Measurements from ENCODE around the gene BUB1. TPM values are rescaled to one million over a fixed set of nuclear protein-coding genes. Genes with fewer than 3 reads are reported as not detected.

BUB1 gene
- total and polyA plus RNA-seq, 9 of the 15 experiments (the other 6 are each of a cell fraction or from before 2014, with no cell fraction given), result 73.4 to 247 (median 118) TPM

DNA sequence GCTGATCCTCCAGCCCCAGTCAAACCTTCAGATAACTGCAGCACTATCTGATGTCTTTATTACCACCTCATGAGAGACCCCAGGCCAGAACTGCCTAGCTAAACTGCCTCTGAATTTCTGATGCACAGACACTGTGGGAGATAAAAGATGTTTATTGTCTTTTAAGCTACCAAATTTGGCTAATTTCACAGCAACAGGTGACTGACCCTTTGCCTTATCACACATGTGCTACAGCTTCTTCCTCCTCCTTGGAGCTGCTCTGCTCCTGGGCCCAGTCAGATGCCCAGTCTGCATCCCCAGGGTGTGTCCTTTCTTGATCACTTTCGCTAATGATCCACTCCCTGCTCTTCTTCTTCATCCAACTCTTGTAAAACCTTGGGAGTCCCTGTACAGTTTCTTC, 34.9 kb upstream of the BUB1 start (continued):
- TF ChIP-seq PYGO2 (tag; IDR thresholded peaks at IDR 0.05) (no peak), USF1 (CRISPR knock-in tag; IDR thresholded peaks at IDR 0.05) (no peak), FOXJ2 (tag; IDR thresholded peaks at IDR 0.05) (no peak)
- TF ChIP-seq, protein P1, sequence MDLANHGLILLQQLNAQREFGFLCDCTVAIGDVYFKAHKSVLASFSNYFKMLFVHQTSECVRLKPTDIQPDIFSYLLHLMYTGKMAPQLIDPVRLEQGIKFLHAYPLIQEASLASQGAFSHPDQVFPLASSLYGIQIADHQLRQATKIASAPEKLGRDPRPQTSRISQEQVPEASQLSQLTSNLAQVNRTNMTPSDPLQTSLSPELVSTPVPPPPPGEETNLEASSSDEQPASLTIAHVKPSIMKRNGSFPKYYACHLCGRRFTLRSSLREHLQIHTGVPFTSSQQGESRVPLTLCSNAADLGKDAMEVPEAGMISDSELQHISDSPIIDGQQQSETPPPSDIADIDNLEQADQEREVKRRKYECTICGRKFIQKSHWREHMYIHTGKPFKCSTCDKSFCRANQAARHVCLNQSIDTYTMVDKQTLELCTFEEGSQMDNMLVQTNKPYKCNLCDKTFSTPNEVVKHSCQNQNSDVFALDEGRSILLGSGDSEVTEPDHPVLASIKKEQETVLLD (IDR thresholded peaks at IDR 0.05), result no peak

GRCh38 chr2:110708455-110708854, 30.6 kb upstream of the BUB1 start:
- Histone ChIP-seq H3K36me3 (ENCODE audit: control insufficient read depth, insufficient read depth, low read length) (no peaks in the 10 kb centered on the region), H3K27me3 (ENCODE audit: control insufficient read depth in 2 of 2, insufficient read depth in 2 of 2, low read length in 2 of 2) (peaks cover 0 to 9% of the 10 kb centered on the region in 2 experiments; a peak in 1 of 5 replicates), H3K9ac (ENCODE audit: insufficient read depth in 1 of 2, low read depth in 2 of 2, low read length in 2 of 2) (no peak overlapping the region), H3K4me2 (ENCODE audit: insufficient read depth, low read length) (no peak overlapping the region), H3K9me3 (replicated peaks; ENCODE audit: control insufficient read depth, insufficient read depth, low read depth, low read length) (no peaks in the 10 kb centered on the region), H2AFZ (ENCODE audit: low read depth, low read length) (no peak overlapping the region), H3K9me1 (ENCODE audit: control insufficient read depth, insufficient read depth, low read length) (no peaks in the 10 kb centered on the region), H4K20me1 (replicated peaks; ENCODE audit: control insufficient read depth, insufficient read depth, low read length) (no peaks in the 10 kb centered on the region), H3K4me3 (no peak overlapping the region), H3K4me1 (replicated peaks in 1 of 2; ENCODE audit: control insufficient read depth in 2 of 2, insufficient read depth in 2 of 2, low read length in 2 of 2) (no peaks in the 10 kb centered on the region; a peak in 1 of 5 replicates), H3K27ac (ENCODE audit: extremely low read depth, low read depth, low read length) (no peak overlapping the region), H3K79me2 (ENCODE audit: control insufficient read depth, insufficient read depth, low read length) (no peaks in the 10 kb centered on the region)
- CTCF ChIA-PET (ENCODE audit: low intra/inter-chr PET ratio), result no interaction called here
- ATAC-seq (no peak), DNase-seq (ENCODE audit: extremely low read depth in 1 of 4, low spot score in 3 of 4) (no peak), FAIRE-seq (no peak)
- in situ Hi-C loops (cut with MboI), result no loop called here
- TF ChIP-seq ZNF121 (CRISPR knock-in tag; conservative IDR thresholded peaks at IDR 0.05) (peak; percentile 71), BHLHE40 (IDR thresholded peaks at IDR 0.05; ENCODE audit: low read length) (no peak), RBM25 (IDR thresholded peaks at IDR 0.05; ENCODE audit: low read depth, low read length, severe bottlenecking) (peak; percentile 67)
- TF ChIP-seq, protein P2, sequence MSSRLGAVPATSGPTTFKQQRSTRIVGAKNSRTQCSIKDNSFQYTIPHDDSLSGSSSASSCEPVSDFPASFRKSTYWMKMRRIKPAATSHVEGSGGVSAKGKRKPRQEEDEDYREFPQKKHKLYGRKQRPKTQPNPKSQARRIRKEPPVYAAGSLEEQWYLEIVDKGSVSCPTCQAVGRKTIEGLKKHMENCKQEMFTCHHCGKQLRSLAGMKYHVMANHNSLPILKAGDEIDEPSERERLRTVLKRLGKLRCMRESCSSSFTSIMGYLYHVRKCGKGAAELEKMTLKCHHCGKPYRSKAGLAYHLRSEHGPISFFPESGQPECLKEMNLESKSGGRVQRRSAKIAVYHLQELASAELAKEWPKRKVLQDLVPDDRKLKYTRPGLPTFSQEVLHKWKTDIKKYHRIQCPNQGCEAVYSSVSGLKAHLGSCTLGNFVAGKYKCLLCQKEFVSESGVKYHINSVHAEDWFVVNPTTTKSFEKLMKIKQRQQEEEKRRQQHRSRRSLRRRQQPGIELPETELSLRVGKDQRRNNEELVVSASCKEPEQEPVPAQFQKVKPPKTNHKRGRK (tag; IDR thresholded peaks at IDR 0.05), result peak; percentile 78
- POLR2A ChIA-PET, result no interaction called here
- WGBS (ENCODE audit: insufficient coverage, low coverage, missing lambda C conversion rate), result 0% methylated on average over 1 of the region's 1 CpG
- no TSS peak for BruUV-seq (replicated peaks)
- intact Hi-C loops (cut with micrococcal nuclease), result no loop called here

Data from K562 (cell line).